GM12878 (cell line): ENCODE measurements around the gene SLC12A6. TPM values are rescaled to one million over a fixed set of nuclear protein-coding genes. Genes with fewer than 3 reads are reported as not detected.

Source experiments
- ATAC-seq: fragments of 200-7000 bp; cut with Tn5 transposase; 3 replicates; pipeline ENCODE4 v1.9.1; 2020; ENCODE audit warnings: mild to moderate bottlenecking, moderate library complexity
- BruUV-seq: library from RNA; stranded (reverse); fragments of 400-500 nt; replicated peaks from 2 replicates; lab custom pipeline; 2021; lab: Mats Ljungman, UMichigan
- CTCF ChIA-PET: fragments of 300-600 bp; sonication (Branson Sonifier 250); formaldehyde crosslinking; extraction: SDS; loops from one replicate; lab custom pipeline; 2021; ENCODE audit warnings: inconsistent platforms; lab: Yijun Ruan, JAX
- POLR2A ChIA-PET: fragments of 350-600 bp; formaldehyde crosslinking; extraction: SDS; loops from one replicate; lab custom pipeline; 2021; ENCODE audit warnings: inconsistent platforms; lab: Charles Lee
- RAD21 ChIA-PET: fragments of 300-600 bp; sonication (Branson Sonifier 250); formaldehyde crosslinking; loops from one replicate; lab custom pipeline; 2023; ENCODE audit warnings: antibody characterized with exemption; ENCODE audit not compliant: unreplicated experiment; lab: Charles Lee
- SMC1A ChIA-PET: fragments of 300-600 bp; sonication (Branson Sonifier 250); formaldehyde crosslinking; loops from one replicate; lab custom pipeline; 2023; ENCODE audit not compliant: unreplicated experiment, uncharacterized antibody; lab: Charles Lee
- DNase-seq: peaks from one replicate; pipeline ENCODE4 v3.0.0-alpha.2; 2011; ENCODE audit warnings: low read depth, low spot score
- FAIRE-seq: peaks from 3 replicates; lab custom pipeline; 2011; peaks lifted over from hg19 to GRCh38; lab: Jason Lieb, UNC
- H2AFZ ChIP-seq: 2 replicates; pipeline ENCODE4 v1.6.0; 2011; ENCODE audit warnings: low read depth, low read length, control low read depth; ENCODE audit not compliant: control insufficient read depth
- H3K27ac ChIP-seq: 2 replicates; pipeline ENCODE4 v1.5.1; 2011; ENCODE audit warnings: control low read depth; ENCODE audit not compliant: control insufficient read depth, insufficient read depth
- H3K27me3 ChIP-seq, 2 experiments: replicated peaks in 1 of 2; 2 replicates each; pipeline versions ENCODE4 v1.6.0 to v1.6.1; 2011; ENCODE audit warnings: low read length in 1 of 2; ENCODE audit not compliant: control insufficient read depth in 2 of 2, insufficient read depth in 2 of 2
- H3K36me3 ChIP-seq, 2 experiments: 2 replicates each; pipeline ENCODE4 v1.5.1; 2011; ENCODE audit warnings: low read length in 1 of 2; ENCODE audit not compliant: control insufficient read depth in 2 of 2, insufficient read depth in 2 of 2
- H3K4me1 ChIP-seq: 2 replicates; pipeline ENCODE4 v1.6.1; 2011; ENCODE audit warnings: mild to moderate bottlenecking, low read length, moderate library complexity, mixed read lengths; ENCODE audit not compliant: control insufficient read depth, insufficient read depth
- H3K4me2 ChIP-seq: 2 replicates; pipeline ENCODE4 v1.6.0; 2011; ENCODE audit warnings: control low read depth; ENCODE audit not compliant: control insufficient read depth, insufficient read depth
- H3K4me3 ChIP-seq: fragments of 200-600 bp; sonication (generic); 2 replicates; pipeline ENCODE4 v1.5.1; 2016
- H3K79me2 ChIP-seq: 2 replicates; pipeline ENCODE4 v1.6.0; 2011; ENCODE audit warnings: low read length; ENCODE audit not compliant: control insufficient read depth, insufficient read depth
- H3K9ac ChIP-seq: 2 replicates; pipeline ENCODE4 v1.8.0; 2011; ENCODE audit warnings: low read length, control low read depth, mixed read lengths; ENCODE audit not compliant: control insufficient read depth, insufficient read depth
- H3K9me3 ChIP-seq: replicated peaks from 3 replicates; pipeline ENCODE4 v1.5.1; 2011; ENCODE audit warnings: mild to moderate bottlenecking, low read length; ENCODE audit not compliant: control insufficient read depth, insufficient read depth
- H4K20me1 ChIP-seq: 2 replicates; pipeline ENCODE4 v1.6.0; 2011; ENCODE audit not compliant: control insufficient read depth, insufficient read depth
- ATF7 ChIP-seq: fragments of 450-650 bp; IDR thresholded peaks from 2 replicates; pipeline ENCODE4 v1.6.1; 2016; ENCODE audit warnings: low read depth, mild to moderate bottlenecking
- ELK1 ChIP-seq: IDR thresholded peaks from 2 replicates; pipeline ENCODE4 v1.6.1; 2012; ENCODE audit warnings: low read depth, low read length, improper control_type of control experiment
- MYB ChIP-seq: fragments of 150-350 bp; IDR thresholded peaks from 2 replicates; pipeline ENCODE4 v1.6.1; 2014; ENCODE audit warnings: mild to moderate bottlenecking, low read depth, low read length, borderline replicate concordance
- SIN3A ChIP-seq: IDR thresholded peaks from 2 replicates; pipeline ENCODE4 v1.6.1; 2012; ENCODE audit warnings: low read depth, low read length, improper control_type of control experiment
- SKIL ChIP-seq: fragments of 450-650 bp; IDR thresholded peaks from 2 replicates; pipeline ENCODE4 v1.6.1; 2017; ENCODE audit warnings: mild to moderate bottlenecking, low read depth, inconsistent platforms; ENCODE audit not compliant: poor library complexity, severe bottlenecking
- SRF ChIP-seq, 2 experiments: IDR thresholded peaks; 2 replicates each; pipeline ENCODE4 v1.6.1; 2011; ENCODE audit warnings: low read depth in 2 of 2, low read length in 2 of 2, mild to moderate bottlenecking in 1 of 2, moderate library complexity in 1 of 2
- SUZ12 ChIP-seq: fragments of 200-600 bp; sonication (generic); IDR thresholded peaks from one replicate; pipeline ENCODE4 v1.6.1; 2018; ENCODE audit warnings: antibody characterized with exemption, mild to moderate bottlenecking; ENCODE audit not compliant: unreplicated experiment
- ZNF207 ChIP-seq: fragments of 450-650 bp; IDR thresholded peaks from 2 replicates; pipeline ENCODE4 v1.6.1; 2014; ENCODE audit warnings: antibody characterized with exemption, mild to moderate bottlenecking, borderline replicate concordance
- ZNF687 ChIP-seq: fragments of 450-650 bp; IDR thresholded peaks from 2 replicates; pipeline ENCODE4 v1.6.1; 2017; ENCODE audit warnings: mild to moderate bottlenecking, moderate library complexity
- WGBS: methylation state at CpG from one replicate; pipeline ENCODE4 v1.1.6; 2016; ENCODE audit warnings: low lambda C conversion rate; ENCODE audit not compliant: insufficient replicate concordance, insufficient coverage; ENCODE audit errors: missing lambda C conversion rate; 5-methylcytosine and 5-hydroxymethylcytosine counted together
- in situ Hi-C: fragments of 300-500 bp; cut with MboI; formaldehyde crosslinking; loops from 9 replicates; pipeline ENCODE4 v1.14.3; 2018; ENCODE audit warnings: mixed read lengths
- intact Hi-C: fragments of 100-400 bp; cut with micrococcal nuclease; formaldehyde crosslinking; loops from one replicate; pipeline ENCODE4 v1.14.2; 2022; ENCODE audit not compliant: unreplicated experiment
- polyA plus RNA-seq, 11 experiments: library from polyadenylated mRNA; depleted of rRNA in 4 of 11; unstranded in 6 of 11; stranded (reverse) in 5 of 11; fragments of >200 nt; fragmentation: Nextera tagmentation in 4 of 11; fragmentation: Illumina TruSeq in 1 of 11; extraction: Ambion mirVana in 4 of 11; extraction: Trizol in 1 of 11; gene quantifications; 1 replicate in 1 of 11; 2 replicates in 10 of 11; pipeline versions ENCODE4 v1.2.1 to v1.2.3, GENCODE V29; 2011 to 2016; ENCODE audit warnings: inconsistent platforms in 2 of 11, missing spikeins in 2 of 11, low read depth in 1 of 11
- total RNA-seq, 4 experiments: library from RNA; depleted of rRNA in 3 of 4; stranded (reverse); fragments of >200 nt in 3 of 4; fragmentation: Illumina TruSeq in 1 of 4; extraction: Trizol in 1 of 4; gene quantifications; 2 replicates each; pipeline versions ENCODE4 v1.2.1 to v1.2.3, GENCODE V29; 2013 to 2021

Gene SLC12A6
- total and polyA plus RNA-seq, 10 of the 15 experiments (the other 5 are each of a cell fraction or from before 2014, with no cell fraction given): 4.7 to 94.4 (median 34.2) TPM

- TF ChIP-seq ATF7 (no peak), SRF (IDR thresholded peaks at IDR 0.05; ENCODE audit: low read depth in 2 of 2, low read length in 2 of 2) (no peak)
- ATAC-seq (no peak), FAIRE-seq (no peak)
Measured at GRCh38 chr15:34214135-34214534, 123.4 kb downstream of the SLC12A6 start.

GRCh38 chr15:34213690-34214089 lies 123.9 kb downstream of the SLC12A6 start:
- H3K4me3 ChIP-seq: no peak overlapping the region
- no peak for DNase-seq
- BruUV-seq: no TSS peak
- no peak overlapping the region for H2AFZ ChIP-seq
- no peaks in the 10 kb centered on the region for H4K20me1 ChIP-seq
- in situ Hi-C loops (no loop called here), intact Hi-C loops (no loop called here)
- no peak overlapping the region for H3K9ac ChIP-seq
- H3K79me2 ChIP-seq: peaks cover 9% of the 10 kb centered on the region
- H3K4me2 ChIP-seq: no peak overlapping the region
- CTCF ChIA-PET: no interaction called here
- RAD21 ChIA-PET: no interaction called here
- H3K9me3 ChIP-seq: no peaks in the 10 kb centered on the region
- no peaks in the 10 kb centered on the region for H3K4me1 ChIP-seq
- 23% methylated on average over 4 of the region's 4 CpGs for WGBS
- SMC1A ChIA-PET: interaction anchor here (1.0 to 2.5 kb wide), 3 partner anchors 104 to 151 kb away, joined by 3 to 8 read pairs (median 3); no protein-coding TSS in a partner anchor
- no peak for FAIRE-seq
- H3K36me3 ChIP-seq: no peaks in the 10 kb centered on the region
- ATAC-seq: no peak
- POLR2A ChIA-PET: interaction anchor here (1.0 kb wide), 1 partner anchor 155 kb away, joined by 5 read pairs; no protein-coding TSS in a partner anchor
- H3K27ac ChIP-seq: no peak overlapping the region
- no peaks in the 10 kb centered on the region for H3K27me3 ChIP-seq
- TF ChIP-seq MYB (no peak), ELK1 (no peak), ZNF207 (no peak), SIN3A (no peak), SUZ12 (no peak), ZNF687 (no peak), SKIL (no peak)

More at GRCh38 chr15:34214135-34214534, 123.4 kb downstream of the SLC12A6 start:
- in situ Hi-C loops (no loop called here), intact Hi-C loops (no loop called here)
- H3K27me3 ChIP-seq: no peaks in the 10 kb centered on the region
- no peak for DNase-seq
- H3K4me1 ChIP-seq: no peaks in the 10 kb centered on the region
- POLR2A ChIA-PET: interaction anchor here (1.0 kb wide), 1 partner anchor 154 kb away, joined by 5 read pairs; no protein-coding TSS in a partner anchor
- H3K9me3 ChIP-seq: no peaks in the 10 kb centered on the region
- 62% methylated on average over 3 of the region's 3 CpGs for WGBS
- SMC1A ChIA-PET: interaction anchor here (1.0 to 2.5 kb wide), 2 partner anchors 104 to 152 kb away, joined by 3 to 8 read pairs; no protein-coding TSS in a partner anchor
- no peak overlapping the region for H2AFZ ChIP-seq
- no peak overlapping the region for H3K27ac ChIP-seq
- no TSS peak for BruUV-seq
- H3K9ac ChIP-seq: no peak overlapping the region
- H3K79me2 ChIP-seq: peaks cover 4% of the 10 kb centered on the region
- CTCF ChIA-PET: no interaction called here
- H4K20me1 ChIP-seq: no peaks in the 10 kb centered on the region
- no peaks in the 10 kb centered on the region for H3K36me3 ChIP-seq
- no peak overlapping the region for H3K4me3 ChIP-seq
- RAD21 ChIA-PET: no interaction called here
- no peak overlapping the region for H3K4me2 ChIP-seq
